Measurements from ENCODE around the gene WRNIP1.

WRNIP1 gene

DNA sequence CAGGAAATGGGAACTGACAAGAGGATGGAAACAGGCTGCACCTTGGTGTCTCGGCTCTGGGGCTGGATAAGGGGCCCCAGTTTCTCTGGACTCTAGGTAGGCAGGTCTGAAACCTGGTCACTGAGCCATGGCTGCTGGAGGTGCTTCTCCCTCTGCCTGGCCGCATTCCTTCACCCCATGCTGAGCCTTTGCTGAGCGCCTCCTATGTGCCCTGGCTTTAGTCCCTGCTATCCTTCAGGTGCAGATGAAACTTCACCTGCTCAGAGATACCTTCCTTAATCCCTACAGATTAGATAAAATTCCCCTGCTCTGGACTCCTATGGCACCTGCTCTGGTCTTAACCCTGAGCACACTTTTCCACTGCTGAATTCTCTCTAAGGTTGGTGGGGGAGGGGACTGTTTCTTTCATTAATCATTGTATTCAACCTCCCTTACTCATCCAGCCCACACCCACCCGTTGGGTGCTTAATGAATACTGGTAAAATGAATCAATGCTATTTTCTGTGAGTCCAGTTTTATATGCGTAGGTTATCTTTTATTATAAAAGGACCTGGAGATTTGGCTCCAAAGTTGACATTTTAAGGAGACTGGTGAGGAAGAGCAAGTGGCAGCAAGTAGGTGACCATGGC, 33.8 kb upstream of the WRNIP1 start:
- Histone ChIP-seq H3K4me1 (no peaks in the 10 kb centered on the region), H3K9me3 (no peaks in the 10 kb centered on the region), H3K4me3 (ENCODE audit: low read depth, low read length) (no peak overlapping the region), H3K36me3 (no peaks in the 10 kb centered on the region), H3K27me3 (peaks cover 4% of the 10 kb centered on the region)
- TF ChIP-seq CTCF (IDR thresholded peaks at IDR 0.05; ENCODE audit: low read depth, low read length), result no peak
- no peak for DNase-seq

GRCh38 chr6:2732503-2733089, 32.6 kb upstream of the WRNIP1 start:
- no peak overlapping the region for H3K4me3 ChIP-seq (ENCODE audit: low read depth, low read length)
- TF ChIP-seq CTCF (IDR thresholded peaks at IDR 0.05; ENCODE audit: low read depth, low read length), result no peak
- H3K9me3 ChIP-seq, result no peaks in the 10 kb centered on the region
- DNase-seq, result no peak
- H3K36me3 ChIP-seq, result no peaks in the 10 kb centered on the region
- H3K27me3 ChIP-seq, result peaks cover 4% of the 10 kb centered on the region
- no peaks in the 10 kb centered on the region for H3K4me1 ChIP-seq

DNA sequence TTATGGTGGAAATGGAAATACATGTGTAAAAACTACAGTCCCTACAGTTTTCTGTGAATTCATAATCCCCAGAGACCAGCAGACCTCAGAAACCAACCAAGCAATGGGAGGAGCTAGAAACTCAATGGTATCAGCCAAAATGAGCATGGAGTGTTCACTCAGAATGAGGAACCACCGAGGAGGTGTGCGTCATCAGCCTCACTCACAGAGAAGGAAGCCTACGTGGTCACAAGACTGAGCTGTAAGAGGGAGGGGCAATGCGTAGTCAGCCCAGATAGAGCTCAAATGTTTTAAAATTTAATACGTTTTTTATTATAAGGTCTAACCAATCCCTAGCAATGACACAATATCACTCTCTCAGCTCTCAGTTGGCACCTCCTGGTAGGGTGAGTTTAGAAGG, 31.9 kb upstream of the WRNIP1 start:
- H3K4me1 ChIP-seq, result no peaks in the 10 kb centered on the region
- H3K27me3 ChIP-seq, result peaks cover 4% of the 10 kb centered on the region
- no peak overlapping the region for H3K4me3 ChIP-seq (ENCODE audit: low read depth, low read length)
- no peaks in the 10 kb centered on the region for H3K9me3 ChIP-seq
- no peak for TF ChIP-seq CTCF (IDR thresholded peaks at IDR 0.05; ENCODE audit: low read depth, low read length)
- H3K36me3 ChIP-seq, result no peaks in the 10 kb centered on the region
- no peak for DNase-seq

DNA sequence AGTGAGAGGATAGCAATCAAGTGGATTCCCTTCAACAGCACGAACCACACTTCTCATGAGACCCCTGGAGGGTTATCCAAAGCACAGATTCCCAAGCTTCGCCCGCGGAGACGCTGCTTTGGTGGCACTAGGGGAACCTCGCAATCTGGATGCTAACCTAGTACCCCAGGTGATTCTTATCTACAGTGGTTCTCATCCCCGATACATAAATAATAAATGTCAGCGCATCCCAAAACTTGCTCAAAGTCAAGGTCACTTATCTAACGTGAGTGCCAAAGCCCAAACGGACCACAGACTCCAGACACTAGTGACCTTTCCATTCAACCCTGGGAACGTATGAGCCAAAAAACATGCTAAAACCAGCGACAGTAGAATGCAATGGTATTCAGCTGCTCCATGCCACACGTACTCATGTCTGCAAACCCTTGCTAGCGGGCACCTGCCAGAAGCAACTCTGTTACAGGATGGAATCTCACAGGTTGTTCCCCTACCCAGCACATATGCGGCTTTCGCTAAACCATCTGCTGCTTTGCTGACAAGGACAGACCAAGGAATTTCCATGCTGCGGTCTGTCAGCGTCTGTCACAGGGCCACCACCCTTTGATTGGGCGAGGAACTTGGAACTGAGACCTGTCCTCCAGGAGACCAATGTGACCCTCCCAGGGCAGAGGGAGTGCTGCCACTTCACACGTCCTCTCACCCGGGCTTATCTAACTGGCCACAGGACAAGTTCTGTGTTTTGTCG, 31.3 kb upstream of the WRNIP1 start:
- Histone ChIP-seq H3K27me3 (peaks cover 4% of the 10 kb centered on the region), H3K4me1 (no peaks in the 10 kb centered on the region), H3K36me3 (no peaks in the 10 kb centered on the region), H3K9me3 (no peaks in the 10 kb centered on the region), H3K4me3 (ENCODE audit: low read depth, low read length) (no peak overlapping the region)
- no peak for DNase-seq
- TF ChIP-seq CTCF (IDR thresholded peaks at IDR 0.05; ENCODE audit: low read depth, low read length), result no peak

- TF ChIP-seq CTCF (IDR thresholded peaks at IDR 0.05; ENCODE audit: low read depth, low read length), result no peak
- H3K9me3 ChIP-seq, result no peaks in the 10 kb centered on the region
- H3K4me1 ChIP-seq, result no peaks in the 10 kb centered on the region
- H3K4me3 ChIP-seq (ENCODE audit: low read depth, low read length), result no peak overlapping the region
- no peak for DNase-seq
- no peaks in the 10 kb centered on the region for H3K36me3 ChIP-seq
- peaks cover 4% of the 10 kb centered on the region for H3K27me3 ChIP-seq
These were observed 30.6 kb upstream of the WRNIP1 start for GRCh38 chr6:2734488-2735166.

Measured in BE2C (cell line).